SK-N-MC (cell line): Measurements from ENCODE around the gene PITRM1.

ENCODE experiments used
- DNase-seq: peaks from one replicate; pipeline ENCODE4 v3.0.0-alpha.2; 2011; ENCODE audit warnings: low read depth, low spot score
- H3K27ac ChIP-seq: fragments of 200-600 bp; sonication (generic); 2 replicates; pipeline ENCODE4 v1.5.1; 2016; ENCODE audit warnings: mixed run types
- H3K36me3 ChIP-seq: fragments of 200-600 bp; sonication (generic); 2 replicates; pipeline ENCODE4 v1.6.1; 2017; ENCODE audit warnings: antibody characterized with exemption, low read length, mixed read lengths; ENCODE audit not compliant: insufficient read depth
- H3K4me3 ChIP-seq: fragments of 200-600 bp; sonication (generic); 2 replicates; pipeline ENCODE4 v1.5.1; 2016
- H3K9ac ChIP-seq: fragments of 200-600 bp; sonication (generic); 2 replicates; pipeline ENCODE4 v1.8.0; 2017; ENCODE audit warnings: mixed run types, mixed read lengths; ENCODE audit not compliant: insufficient read length
- H3K9me3 ChIP-seq: fragments of 200-600 bp; sonication (generic); 2 replicates; pipeline ENCODE4 v1.6.1; 2017; ENCODE audit warnings: low read depth, mild to moderate bottlenecking, antibody characterized with exemption, low read length, moderate library complexity, mixed read lengths
- EZH2 ChIP-seq: fragments of 200-600 bp; sonication (generic); IDR thresholded peaks from one replicate; pipeline ENCODE4 v1.6.1; 2017; ENCODE audit warnings: antibody characterized with exemption
- FOXP2 ChIP-seq: optimal IDR thresholded peaks from 2 replicates; pipeline ENCODE3; 2011; ENCODE audit warnings: mild to moderate bottlenecking, moderate library complexity; ENCODE audit not compliant: insufficient read depth; ENCODE audit errors: extremely low read length, control extremely low read depth
- POLR2AphosphoS5 ChIP-seq: IDR thresholded peaks from 2 replicates; pipeline ENCODE4 v1.6.1; 2012; ENCODE audit warnings: mild to moderate bottlenecking, low read depth, low read length, borderline replicate concordance

Gene PITRM1

DNA sequence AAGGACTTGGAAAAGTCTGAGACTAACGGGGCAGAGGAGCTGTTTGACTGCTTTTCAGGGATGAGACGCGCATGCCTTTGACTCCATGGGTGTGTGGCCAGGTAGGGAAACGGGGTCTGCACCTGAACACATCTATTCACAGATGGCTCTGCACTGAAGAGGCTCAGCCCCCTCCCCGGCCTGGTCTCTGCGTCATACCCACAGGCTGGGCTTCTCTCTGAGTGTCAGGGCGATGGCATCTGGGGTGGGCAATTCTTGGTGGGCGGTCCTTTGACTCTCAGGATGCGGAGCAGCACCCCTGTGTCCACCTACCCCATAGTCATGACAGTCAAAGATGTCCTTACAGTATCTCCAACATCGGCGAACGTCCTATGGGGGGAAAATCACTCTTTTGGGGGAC lies 82.2 kb downstream of the PITRM1 start:
- H3K27ac ChIP-seq, result no peak overlapping the region
- TF ChIP-seq EZH2, result no peak
- TF ChIP-seq FOXP2, result no peak
- no peak for TF ChIP-seq POLR2AphosphoS5
- no peak overlapping the region for H3K9ac ChIP-seq
- no peaks in the 10 kb centered on the region for H3K9me3 ChIP-seq
- no peak for DNase-seq
- H3K36me3 ChIP-seq, result peaks cover 20% of the 10 kb centered on the region; the same call in 1 of the 2 replicates
- H3K4me3 ChIP-seq, result no peak overlapping the region
